Osteoblast (primary cell): ENCODE data around the gene MNAT1. TPM values are rescaled to one million over a fixed set of nuclear protein-coding genes. Genes with fewer than 3 reads are reported as not detected.

Experiments
- DNase-seq: peaks from one replicate; pipeline ENCODE4 v3.0.0; 2011; ENCODE audit warnings: low spot score, mixed read lengths; ENCODE audit not compliant: insufficient read length; ENCODE audit errors: missing footprints
- H2AFZ ChIP-seq: 2 replicates; pipeline ENCODE4 v1.6.0; 2011; ENCODE audit warnings: mild to moderate bottlenecking, low read length
- H3K27ac ChIP-seq: 2 replicates; pipeline ENCODE4 v1.5.1; 2011; ENCODE audit warnings: mild to moderate bottlenecking, low read depth, low read length, moderate library complexity
- H3K27me3 ChIP-seq: 2 replicates; pipeline ENCODE4 v1.6.0; 2012; ENCODE audit warnings: mild to moderate bottlenecking, control low read depth, inconsistent platforms, low read length, moderate library complexity; ENCODE audit not compliant: insufficient read depth
- H3K36me3 ChIP-seq: 2 replicates; pipeline ENCODE4 v1.5.1; 2011; ENCODE audit warnings: mild to moderate bottlenecking, low read length, control low read depth, moderate library complexity; ENCODE audit not compliant: insufficient read depth
- H3K4me1 ChIP-seq: 2 replicates; pipeline ENCODE4 v1.5.1; 2011; ENCODE audit warnings: mild to moderate bottlenecking, low read length, control low read depth, moderate library complexity; ENCODE audit not compliant: insufficient read depth
- H3K4me2 ChIP-seq: 2 replicates; pipeline ENCODE4 v1.6.0; 2011; ENCODE audit warnings: mild to moderate bottlenecking, low read length; ENCODE audit not compliant: insufficient read depth
- H3K4me3 ChIP-seq: fragments of 200-600 bp; sonication (generic); 3 replicates; pipeline ENCODE4 v1.5.1; 2012; ENCODE audit warnings: mild to moderate bottlenecking, low read length, inconsistent platforms; ENCODE audit not compliant: insufficient read depth
- H3K79me2 ChIP-seq: 2 replicates; pipeline ENCODE4 v1.6.0; 2012; ENCODE audit warnings: mild to moderate bottlenecking, low read length, control low read depth, inconsistent platforms; ENCODE audit not compliant: insufficient read depth
- H3K9me3 ChIP-seq: 2 replicates; pipeline ENCODE4 v1.5.1; 2011; ENCODE audit warnings: low read depth, low read length, control low read depth
- H4K20me1 ChIP-seq: 2 replicates; pipeline ENCODE4 v1.6.0; 2012; ENCODE audit warnings: mild to moderate bottlenecking, low read length, control low read depth; ENCODE audit not compliant: insufficient read depth
- total RNA-seq: library from RNA; depleted of rRNA; stranded (reverse); fragments of >200 nt; gene quantifications from 2 replicates; pipeline ENCODE4 v1.2.3, GENCODE V29; 2012
- TF ChIP-seq, protein P1 (sequence below): IDR thresholded peaks from 2 replicates; pipeline ENCODE4 v1.5.1; 2011; ENCODE audit warnings: mild to moderate bottlenecking, low read depth, low read length, moderate library complexity; ENCODE audit errors: extremely low read depth

Gene MNAT1
- total RNA-seq, 1 donor: 51.4 TPM

DNA sequence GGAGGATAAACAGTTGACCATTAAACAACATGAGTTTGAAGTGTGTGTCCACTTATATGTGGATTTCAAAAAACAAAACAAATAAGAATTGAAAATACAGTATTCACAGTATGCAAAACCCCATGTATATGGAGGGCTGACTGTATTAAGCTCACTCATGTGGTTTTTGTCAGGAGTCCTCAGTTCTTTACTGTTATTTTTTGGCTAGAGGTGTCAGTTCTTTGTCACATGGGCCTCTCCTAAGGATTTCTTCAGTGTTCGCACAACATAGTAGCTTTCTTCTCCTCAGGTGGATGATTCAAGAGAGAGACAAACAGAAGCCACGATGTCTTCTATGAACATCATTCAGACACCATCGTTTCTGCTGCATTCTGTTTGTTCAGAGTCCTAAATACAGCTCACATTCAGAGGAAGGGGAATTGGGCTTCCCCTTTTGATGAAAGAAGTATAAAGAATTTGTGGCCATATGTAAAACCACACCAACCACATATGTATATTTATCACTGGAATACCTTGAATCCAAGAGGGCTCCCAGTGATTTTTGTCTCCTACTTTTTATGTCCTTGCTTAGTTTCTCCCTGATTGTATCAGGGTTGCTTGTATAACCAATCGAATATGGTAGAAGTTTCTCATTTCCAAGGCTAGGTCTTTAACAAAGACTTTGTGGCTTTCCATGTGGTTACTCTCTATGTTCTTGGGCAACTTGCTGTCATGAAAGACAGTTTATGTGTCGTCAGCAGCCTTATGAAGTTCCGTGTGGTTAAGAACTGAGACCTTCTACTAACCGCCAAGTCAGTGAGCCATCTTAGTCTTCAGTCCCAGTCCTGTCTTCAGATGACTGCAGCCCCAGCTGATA, 18.9 kb downstream of the MNAT1 start:
- Histone ChIP-seq H3K36me3 (no peaks in the 10 kb centered on the region), H3K4me2 (no peak overlapping the region), H3K27me3 (no peaks in the 10 kb centered on the region), H3K4me3 (no peak overlapping the region), H3K79me2 (peaks cover 68% of the 10 kb centered on the region), H3K9me3 (no peaks in the 10 kb centered on the region), H2AFZ (no peak overlapping the region), H4K20me1 (peaks cover 20% of the 10 kb centered on the region), H3K27ac (no peak overlapping the region), H3K4me1 (peaks cover 15% of the 10 kb centered on the region)
- DNase-seq: no peak
- TF ChIP-seq, protein P1, sequence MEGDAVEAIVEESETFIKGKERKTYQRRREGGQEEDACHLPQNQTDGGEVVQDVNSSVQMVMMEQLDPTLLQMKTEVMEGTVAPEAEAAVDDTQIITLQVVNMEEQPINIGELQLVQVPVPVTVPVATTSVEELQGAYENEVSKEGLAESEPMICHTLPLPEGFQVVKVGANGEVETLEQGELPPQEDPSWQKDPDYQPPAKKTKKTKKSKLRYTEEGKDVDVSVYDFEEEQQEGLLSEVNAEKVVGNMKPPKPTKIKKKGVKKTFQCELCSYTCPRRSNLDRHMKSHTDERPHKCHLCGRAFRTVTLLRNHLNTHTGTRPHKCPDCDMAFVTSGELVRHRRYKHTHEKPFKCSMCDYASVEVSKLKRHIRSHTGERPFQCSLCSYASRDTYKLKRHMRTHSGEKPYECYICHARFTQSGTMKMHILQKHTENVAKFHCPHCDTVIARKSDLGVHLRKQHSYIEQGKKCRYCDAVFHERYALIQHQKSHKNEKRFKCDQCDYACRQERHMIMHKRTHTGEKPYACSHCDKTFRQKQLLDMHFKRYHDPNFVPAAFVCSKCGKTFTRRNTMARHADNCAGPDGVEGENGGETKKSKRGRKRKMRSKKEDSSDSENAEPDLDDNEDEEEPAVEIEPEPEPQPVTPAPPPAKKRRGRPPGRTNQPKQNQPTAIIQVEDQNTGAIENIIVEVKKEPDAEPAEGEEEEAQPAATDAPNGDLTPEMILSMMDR: no peak

- TF ChIP-seq, protein P1: no peak
- H2AFZ ChIP-seq: no peak overlapping the region
- no peaks in the 10 kb centered on the region for H3K36me3 ChIP-seq
- no peak overlapping the region for H3K4me3 ChIP-seq
- H3K27me3 ChIP-seq: no peaks in the 10 kb centered on the region
- peaks cover 73% of the 10 kb centered on the region for H3K79me2 ChIP-seq
- peak overlapping the region; percentile 63 for H3K4me2 ChIP-seq
- H3K27ac ChIP-seq: peak overlapping the region; percentile 51
- peaks cover 15% of the 10 kb centered on the region for H3K4me1 ChIP-seq
- H3K9me3 ChIP-seq: no peaks in the 10 kb centered on the region
- DNase-seq: peak; percentile 79
- H4K20me1 ChIP-seq: peaks cover 16% of the 10 kb centered on the region
These were observed 22.3 kb downstream of the MNAT1 start for GRCh38 chr14:60756847-60757246.

GRCh38 chr14:60757567-60758002, 23.0 kb downstream of the MNAT1 start:
- no peaks in the 10 kb centered on the region for H3K9me3 ChIP-seq
- H3K36me3 ChIP-seq: no peaks in the 10 kb centered on the region
- peak overlapping the region; percentile 51 for H3K27ac ChIP-seq
- no peak for DNase-seq
- peaks cover 15% of the 10 kb centered on the region for H3K4me1 ChIP-seq
- no peak overlapping the region for H3K4me3 ChIP-seq
- TF ChIP-seq, protein P1: no peak
- peaks cover 16% of the 10 kb centered on the region for H4K20me1 ChIP-seq
- peak overlapping the region; percentile 63 for H3K4me2 ChIP-seq
- no peaks in the 10 kb centered on the region for H3K27me3 ChIP-seq
- no peak overlapping the region for H2AFZ ChIP-seq
- H3K79me2 ChIP-seq: peaks cover 74% of the 10 kb centered on the region

GRCh38 chr14:60758885-60759284, 24.3 kb downstream of the MNAT1 start:
- H3K27ac ChIP-seq: no peak overlapping the region

More at GRCh38 chr14:60758885-60759284, 24.3 kb downstream of the MNAT1 start:
- no peak overlapping the region for H3K4me2 ChIP-seq
- TF ChIP-seq, protein P1: no peak
- no peaks in the 10 kb centered on the region for H3K36me3 ChIP-seq
- H3K4me3 ChIP-seq: no peak overlapping the region
- peaks cover 69% of the 10 kb centered on the region for H3K79me2 ChIP-seq
- no peak overlapping the region for H2AFZ ChIP-seq
- peaks cover 16% of the 10 kb centered on the region for H4K20me1 ChIP-seq
- no peaks in the 10 kb centered on the region for H3K9me3 ChIP-seq
- peaks cover 15% of the 10 kb centered on the region for H3K4me1 ChIP-seq
- H3K27me3 ChIP-seq: no peaks in the 10 kb centered on the region
- no peak for DNase-seq
